GM12873 (cell line): Measurements from ENCODE around the gene SPDYE17.
"Not testable (repeated sequence)": the region's sequence is repeated elsewhere in the genome, so short reads cannot be mapped to it uniquely, and the experiment has no call there.

ENCODE experiments used
- CTCF ChIP-seq: IDR thresholded peaks from 2 replicates; pipeline ENCODE4 v1.5.1; 2012; ENCODE audit warnings: low read depth, mild to moderate bottlenecking, moderate library complexity, low read length, control low read depth; ENCODE audit not compliant: insufficient read depth; ENCODE audit errors: missing control alignments

The SPDYE17 gene

GRCh38 chr7:77032261-77032660 is at the start of gene SPDYE17:
Gene SPDYE17, minus strand, starts transcription at chr7:77032361. Its CDS starts 1,791 bp downstream, at chr7:77030570.
- not testable (repeated sequence) for TF ChIP-seq CTCF

- TF ChIP-seq CTCF: not testable (repeated sequence)
Measured at GRCh38 chr7:77062557-77062956, 30.4 kb upstream of the SPDYE17 start, which contains the start of gene SPDYE18. Gene SPDYE18, minus strand, starts transcription at chr7:77062558. Its CDS starts 2,046 bp downstream, at chr7:77060512.

GRCh38 chr7:76998285-76998589 is 33.9 kb downstream of the SPDYE17 start:
- no peak for TF ChIP-seq CTCF

- no peak for TF ChIP-seq CTCF
Measured at GRCh38 chr7:76997381-76998284, 34.5 kb downstream of the SPDYE17 start.
